CD4-positive, alpha-beta T cell treated with Interleukin-12 subunit alpha and Interleukin-12 subunit beta, for 1 hour (primary cell): ENCODE data around the gene IL4R.

Experiments used
- DNase-seq: peaks from one replicate; pipeline ENCODE4 v3.0.0-alpha.2; 2020

IL4R gene

DNA sequence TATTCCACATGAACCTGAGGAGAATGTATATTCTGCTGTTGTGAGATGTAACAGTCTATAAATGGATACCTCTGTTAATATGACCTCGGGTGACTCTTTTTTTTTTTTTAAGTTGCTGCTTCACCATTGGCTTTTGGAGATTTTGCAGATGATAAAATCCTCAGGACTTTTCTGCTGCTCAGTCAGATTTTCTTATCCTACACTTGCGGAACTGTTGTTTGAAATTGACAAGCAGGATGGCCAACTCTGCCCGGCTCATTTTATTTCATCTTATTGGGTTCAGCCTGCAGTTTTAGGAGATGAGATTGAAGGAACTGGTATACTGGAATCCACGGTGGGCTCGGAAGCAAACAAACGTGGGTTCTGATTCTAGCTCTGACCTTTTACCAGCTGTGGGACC, 19.3 kb downstream of the IL4R start:
- DNase-seq = no peak

DNA sequence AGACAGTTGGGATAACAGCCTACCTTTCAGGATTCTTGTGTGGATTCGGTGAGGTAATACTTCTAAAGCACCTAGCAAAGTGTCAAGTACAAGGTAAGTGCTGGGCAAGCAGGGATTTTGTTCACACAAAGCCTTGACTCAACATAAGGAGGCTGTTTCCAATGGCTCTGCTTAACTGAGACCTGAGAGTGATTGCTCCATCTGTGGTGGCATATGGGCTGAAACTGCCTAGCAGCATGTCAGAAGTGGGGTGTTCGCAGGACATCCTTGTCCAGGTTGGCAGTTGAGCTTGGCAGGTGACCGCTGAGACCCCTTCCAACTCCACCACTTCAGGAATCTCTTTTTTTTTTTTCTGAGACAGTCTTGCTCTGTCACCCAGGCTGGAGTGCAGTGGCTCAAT, 19.8 kb downstream of the IL4R start:
- no peak for DNase-seq

DNA sequence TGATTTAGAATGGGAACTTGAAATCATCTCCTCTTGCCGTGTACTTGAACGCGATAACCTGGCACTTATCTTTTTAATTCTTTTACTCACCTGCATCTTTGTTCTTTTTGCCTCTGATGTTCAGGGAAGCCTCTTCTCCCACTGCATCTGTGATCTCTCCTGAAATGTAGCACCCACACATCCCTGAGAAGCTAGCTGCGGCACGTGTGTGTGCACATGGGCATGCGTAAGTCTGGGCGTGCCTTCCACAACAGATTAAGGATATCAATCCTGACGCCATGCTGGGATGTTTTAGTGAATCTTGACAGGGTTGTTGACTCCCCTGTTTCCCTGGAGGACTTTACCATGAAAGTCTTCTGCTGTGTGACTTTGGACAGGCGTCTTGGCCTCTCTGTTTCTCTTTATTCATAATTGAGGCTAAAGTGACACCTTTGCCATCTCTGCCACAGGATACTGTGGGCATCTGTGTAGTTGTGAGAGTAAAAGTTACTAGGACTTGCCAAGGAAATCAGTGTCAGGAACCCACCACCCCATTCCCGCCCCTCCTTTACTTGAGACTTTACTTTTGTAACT, 20.5 kb downstream of the IL4R start:
- DNase-seq = no peak

DNA sequence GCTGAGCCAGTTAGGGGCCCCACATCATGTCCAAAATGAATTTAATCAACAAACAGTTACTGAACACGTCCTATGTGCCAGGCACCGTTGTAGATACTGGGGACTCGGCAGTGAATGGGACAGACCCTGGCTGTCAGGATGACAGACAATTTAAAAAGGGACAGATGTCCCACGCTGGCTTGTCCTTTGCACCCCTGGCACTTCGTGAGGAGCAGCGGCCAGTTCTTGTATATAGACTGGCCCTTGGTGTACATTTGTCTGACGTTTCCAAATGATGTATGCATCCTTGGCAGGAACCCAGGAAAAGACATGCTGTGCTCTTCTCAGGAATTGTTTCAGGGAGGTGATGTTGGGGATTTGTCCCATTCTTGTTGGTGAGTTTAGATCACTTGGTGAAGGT, 21.1 kb downstream of the IL4R start:
- no peak for DNase-seq

DNA sequence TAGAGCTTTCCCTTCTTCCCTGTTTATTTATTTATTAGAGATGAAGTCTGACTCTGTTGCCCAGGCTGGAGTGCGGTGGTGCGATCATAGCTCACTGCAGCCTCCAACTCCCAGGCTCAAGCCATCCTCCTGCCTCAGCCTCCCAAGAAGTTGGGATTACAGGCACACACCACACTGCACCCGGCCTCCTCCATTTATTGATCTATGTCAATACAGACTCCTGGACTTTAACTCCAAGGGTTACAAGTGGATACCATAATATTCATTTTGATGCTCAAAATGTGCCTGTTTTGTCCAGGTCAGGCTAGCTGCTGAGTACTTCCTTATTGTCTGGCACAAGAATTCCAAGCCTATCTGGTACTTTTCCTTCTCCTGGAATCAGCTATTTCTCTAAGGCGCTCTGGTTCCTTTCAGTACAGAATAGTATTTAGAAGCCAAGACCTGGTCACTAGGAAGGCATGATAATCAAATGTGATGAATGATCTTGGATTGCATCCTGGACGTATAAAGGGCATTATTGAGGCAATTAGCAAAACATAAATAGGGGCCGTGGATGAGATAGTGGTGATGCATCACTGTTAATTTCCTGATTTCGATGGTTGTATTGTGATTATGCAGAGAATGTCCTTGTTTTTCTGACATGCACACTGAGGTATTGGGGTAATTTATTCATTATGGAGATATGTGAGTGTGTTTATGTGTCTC, 21.7 kb downstream of the IL4R start:
- DNase-seq = no peak

DNA sequence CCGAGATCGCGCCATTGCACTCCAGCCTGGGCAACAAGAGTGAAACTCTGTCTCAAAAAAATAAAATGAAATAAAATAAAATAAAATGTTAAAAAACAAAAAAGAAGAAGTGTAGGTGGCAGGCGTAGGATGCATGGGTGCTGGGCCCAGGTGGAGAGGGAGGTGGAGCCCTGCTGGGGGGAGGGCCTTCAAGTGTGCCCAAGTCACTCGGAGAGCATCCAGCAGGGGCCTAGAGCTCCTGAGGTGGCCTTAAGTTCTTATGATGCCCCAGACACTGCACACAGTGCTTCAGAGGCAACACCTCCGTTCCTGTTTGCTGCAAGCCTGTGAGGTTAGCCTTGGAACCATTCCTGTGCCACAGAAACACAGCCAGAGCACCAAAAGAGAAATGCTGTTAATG, 23.2 kb downstream of the IL4R start:
- no peak for DNase-seq

DNA sequence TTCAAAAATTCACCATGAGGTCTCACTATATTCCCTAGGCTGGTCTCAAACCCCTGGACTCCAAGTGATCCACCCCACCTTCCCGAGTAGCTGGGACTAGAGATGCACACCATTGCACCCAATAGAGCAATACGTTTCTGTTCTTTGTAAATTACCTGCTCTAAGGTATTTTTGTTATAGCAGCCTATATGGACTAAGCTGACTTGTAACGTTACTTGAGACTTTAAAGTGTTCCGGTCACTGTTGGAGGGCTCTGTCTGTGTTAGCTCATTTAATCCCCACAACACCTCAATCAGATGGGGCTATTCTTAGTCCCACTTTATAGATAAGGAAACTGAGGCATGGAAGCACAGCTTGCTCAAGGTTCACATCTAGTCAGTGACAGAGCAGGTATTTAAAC, 25.4 kb downstream of the IL4R start:
- DNase-seq = no peak

DNA sequence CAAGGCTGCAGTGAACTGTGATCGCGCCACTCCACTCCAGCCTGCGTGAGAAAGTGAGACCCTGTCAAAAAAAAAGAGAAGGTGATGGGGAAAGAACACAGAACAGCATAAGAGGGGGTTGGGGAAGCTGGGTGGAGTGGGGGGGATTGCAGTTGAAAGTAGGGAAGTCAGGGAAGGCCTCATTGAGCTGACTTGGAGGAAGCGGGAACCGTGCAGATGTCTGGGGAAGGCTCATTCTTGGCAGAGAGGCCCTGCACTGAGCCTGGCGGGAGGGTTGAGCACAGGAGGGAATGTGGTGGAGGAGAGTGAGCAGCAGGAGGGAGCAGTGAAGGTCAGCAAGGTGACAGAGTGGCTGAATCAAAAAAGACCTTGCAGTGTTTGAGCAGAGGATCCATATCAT, 26.9 kb downstream of the IL4R start:
- no peak for DNase-seq

DNA sequence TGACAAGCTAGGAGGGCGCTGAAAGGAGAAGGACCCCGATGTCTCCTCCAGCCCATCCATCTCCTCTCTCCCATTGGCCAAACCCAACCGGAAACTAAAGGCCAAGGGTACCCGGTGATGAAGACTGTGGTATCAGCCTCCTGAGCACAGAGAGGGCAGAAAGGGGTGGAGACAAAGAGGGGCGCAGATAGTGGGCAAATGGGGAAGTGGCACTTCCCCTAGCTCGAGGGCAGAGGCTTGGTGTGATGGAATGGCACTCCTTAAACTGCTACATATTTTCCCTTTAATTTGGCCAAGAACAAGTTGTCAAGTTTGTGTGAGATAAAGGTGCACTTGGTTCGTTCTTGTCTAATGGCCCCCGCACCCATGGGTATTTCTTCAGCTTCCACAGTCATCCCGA, 27.8 kb downstream of the IL4R start:
- DNase-seq = no peak

DNA sequence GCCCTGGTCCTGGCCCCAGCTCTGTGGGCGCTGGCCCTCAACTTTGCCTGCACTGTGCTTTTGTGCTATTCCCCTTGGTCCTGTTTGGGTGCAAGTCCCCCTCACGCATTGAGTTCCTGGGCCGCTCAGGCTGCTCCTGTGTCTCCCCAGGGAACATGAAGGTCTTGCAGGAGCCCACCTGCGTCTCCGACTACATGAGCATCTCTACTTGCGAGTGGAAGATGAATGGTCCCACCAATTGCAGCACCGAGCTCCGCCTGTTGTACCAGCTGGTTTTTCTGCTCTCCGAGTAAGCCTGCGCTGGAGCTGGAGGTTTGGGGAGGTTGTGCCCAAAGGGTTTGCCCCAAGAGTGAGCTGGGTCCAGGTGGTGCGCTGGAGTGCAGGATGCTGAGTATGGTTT, 28.2 kb downstream of the IL4R start:
- no peak for DNase-seq

DNA sequence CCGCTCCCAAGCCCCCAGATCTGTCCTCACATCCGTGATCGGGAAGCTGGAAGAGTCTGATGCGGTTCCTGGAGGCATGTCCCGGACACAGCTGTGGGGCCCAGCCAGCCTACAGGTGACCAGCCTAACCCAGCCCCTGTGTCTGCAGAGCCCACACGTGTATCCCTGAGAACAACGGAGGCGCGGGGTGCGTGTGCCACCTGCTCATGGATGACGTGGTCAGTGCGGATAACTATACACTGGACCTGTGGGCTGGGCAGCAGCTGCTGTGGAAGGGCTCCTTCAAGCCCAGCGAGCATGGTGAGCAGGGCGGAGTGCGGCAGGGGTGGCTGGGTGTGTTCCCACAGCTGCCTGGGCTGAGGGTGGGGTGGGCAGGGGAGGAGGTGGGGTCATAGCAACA, 30.9 kb downstream of the IL4R start:
- DNase-seq = no peak

DNA sequence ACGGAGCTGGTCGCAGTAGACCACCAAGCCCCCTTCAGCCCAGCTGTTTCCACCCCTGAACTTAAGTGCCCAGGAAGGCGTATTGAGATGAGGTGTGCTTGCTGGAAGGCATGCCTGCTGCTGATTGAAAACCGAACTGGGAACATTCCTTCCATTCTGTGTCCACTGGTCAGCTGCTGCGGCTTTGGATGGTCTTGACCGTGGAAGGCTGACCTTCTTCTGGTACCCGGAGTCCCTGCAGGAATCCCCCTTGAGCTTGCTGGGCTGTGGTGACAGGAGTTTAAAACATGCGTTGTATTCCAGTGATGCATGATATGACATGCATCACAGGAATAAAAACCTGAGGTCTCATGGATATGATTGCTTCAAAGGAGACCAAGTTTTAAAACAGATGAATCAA, 31.4 kb downstream of the IL4R start:
- no peak for DNase-seq

DNA sequence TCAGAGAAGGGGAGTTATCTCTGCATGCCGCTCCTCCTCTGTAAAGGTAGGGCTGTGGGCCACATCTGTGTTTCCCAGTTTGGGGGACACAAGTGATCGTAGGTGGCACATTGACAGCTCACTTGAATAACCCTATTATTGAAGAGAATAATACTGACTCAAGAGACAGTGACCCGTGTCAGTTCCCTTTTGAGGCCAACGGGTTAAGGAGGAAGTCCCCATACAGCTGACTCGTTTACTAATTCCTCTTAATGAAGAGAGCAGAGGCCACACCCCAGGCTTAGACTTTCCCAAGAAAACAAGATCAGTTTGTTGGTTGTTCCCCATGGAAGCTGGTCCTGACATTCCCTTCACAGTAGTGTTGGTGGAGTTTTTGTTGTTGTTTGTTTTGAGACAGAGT, 33.0 kb downstream of the IL4R start:
- DNase-seq = no peak

DNA sequence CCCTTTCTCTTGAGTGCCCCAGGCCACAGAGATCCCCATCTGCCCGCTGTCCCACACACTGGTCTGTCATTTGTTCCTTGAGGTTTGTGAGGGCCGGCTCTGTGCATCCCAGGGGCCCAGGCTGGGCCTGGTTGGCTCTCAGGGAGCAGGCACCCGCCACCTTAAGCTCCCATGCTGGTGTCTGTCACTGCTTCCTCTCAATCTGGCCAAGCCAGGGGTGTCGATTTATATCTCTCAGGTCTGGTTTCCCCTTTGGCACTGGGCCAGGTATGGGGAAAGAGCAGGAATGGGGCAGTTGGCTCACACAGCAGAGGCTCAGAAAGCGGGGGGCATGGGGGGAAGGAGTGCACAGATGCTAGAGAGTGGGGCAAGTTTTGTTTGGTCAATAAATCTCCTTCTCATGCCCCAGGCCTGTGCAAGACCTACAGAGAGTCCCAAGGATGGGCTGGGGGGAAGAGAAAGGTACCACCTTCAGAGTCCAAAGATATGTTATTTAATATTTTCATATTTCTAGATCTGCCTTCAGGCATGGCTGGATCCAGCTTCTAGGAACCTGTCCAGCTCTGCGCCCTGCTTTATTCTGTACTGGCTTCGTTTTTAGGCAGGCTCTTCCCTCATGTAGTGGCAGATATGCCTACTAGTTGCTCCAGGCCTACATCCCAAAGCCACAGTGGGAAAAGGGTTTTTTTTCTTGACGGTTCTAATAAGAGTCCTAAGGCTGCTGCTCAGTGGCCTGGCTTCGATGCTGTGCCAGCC, 34.3 kb downstream of the IL4R start:
- no peak for DNase-seq

DNA sequence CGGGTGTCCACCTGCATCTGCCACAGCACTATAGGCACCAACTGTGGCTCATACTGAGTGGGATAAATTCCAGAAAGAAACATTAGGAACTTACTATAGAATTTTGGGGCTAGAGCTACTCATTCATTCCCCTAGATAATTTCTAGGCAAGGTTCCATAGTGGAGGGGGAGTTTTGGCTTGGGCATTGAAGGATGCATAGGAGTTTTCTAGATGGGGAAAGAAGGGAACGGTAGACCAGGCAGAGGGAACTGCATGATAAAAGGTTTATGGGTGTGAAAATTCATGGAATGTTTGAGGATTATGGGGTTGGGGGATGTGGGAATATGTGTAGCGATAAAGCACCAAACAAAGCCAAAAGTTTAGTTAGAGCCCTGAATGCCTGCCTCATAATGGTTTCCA, 35.5 kb downstream of the IL4R start:
- no peak for DNase-seq

DNA sequence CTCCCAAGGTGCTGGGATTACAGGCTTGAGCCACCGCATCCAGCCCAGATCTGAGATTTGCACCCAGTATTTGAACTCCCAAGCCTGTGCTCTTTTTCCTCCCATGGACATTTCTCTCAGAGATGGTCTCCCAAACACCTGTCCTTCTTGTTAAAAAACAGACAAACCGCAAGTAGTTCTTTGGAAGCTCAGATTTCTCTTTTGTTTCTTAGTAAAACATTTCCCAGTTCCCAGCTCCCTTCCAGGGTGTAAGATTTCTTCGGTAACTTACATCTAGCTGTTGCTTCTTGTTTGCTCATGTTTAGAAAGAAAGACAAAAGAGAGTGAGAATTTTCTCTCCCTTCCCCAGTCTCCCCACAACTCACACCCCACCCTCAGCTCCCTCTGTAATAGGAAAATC, 36.2 kb downstream of the IL4R start:
- no peak for DNase-seq

DNA sequence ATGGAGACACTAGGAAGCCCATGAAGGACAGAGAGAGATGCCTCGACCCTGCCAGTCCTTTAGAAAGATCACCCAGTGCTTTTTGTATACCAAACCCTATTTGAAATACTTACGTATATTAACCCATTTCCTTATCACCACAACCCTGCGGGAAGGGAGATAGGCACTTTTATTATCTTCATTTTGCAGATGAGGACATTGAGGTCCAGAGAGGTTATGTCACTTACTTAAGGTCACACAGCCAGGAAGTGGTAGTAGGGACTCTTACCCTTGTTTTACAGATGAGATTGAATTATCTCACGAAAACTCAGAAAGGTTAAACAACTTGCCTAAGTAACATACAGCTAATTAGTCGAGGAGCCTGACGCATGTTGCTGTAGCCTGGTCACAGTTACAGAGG, 38.2 kb downstream of the IL4R start:
- DNase-seq = no peak

DNA sequence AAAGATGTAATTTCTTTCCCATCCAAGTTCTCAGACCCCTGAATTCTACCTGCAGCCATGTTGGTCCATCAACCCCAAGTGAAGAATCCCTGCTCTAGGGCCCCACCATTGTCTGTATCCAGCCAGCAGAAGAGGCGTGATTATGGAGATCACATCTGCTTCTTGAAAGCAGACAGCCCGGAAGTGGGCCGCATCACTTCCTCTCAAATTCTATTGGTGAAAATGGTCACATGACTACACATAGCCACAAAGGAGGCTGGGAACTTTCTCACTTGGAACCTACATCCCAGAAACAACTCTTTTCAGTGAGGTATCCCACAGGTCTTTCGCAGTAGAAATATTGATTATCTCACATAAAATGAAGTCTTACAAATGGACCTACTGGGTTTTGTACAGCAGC, 40.1 kb downstream of the IL4R start:
- DNase-seq = no peak

DNA sequence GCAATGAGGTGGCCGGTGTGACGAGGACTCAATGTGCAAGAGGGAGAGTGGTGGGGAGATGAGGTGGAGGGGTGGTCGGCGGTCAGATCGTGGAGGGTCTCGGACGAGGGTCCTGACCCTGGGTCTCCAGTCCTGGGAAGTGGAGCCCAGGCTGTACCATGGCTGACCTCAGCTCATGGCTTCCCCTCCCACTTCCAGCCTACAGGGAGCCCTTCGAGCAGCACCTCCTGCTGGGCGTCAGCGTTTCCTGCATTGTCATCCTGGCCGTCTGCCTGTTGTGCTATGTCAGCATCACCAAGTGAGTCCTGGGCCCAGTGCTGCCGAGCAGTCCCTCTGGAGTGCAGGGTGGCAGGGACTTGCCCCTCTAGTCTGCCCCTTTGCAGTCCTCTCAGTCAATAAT, 41.8 kb downstream of the IL4R start:
- peak; percentile 32 for DNase-seq

DNA sequence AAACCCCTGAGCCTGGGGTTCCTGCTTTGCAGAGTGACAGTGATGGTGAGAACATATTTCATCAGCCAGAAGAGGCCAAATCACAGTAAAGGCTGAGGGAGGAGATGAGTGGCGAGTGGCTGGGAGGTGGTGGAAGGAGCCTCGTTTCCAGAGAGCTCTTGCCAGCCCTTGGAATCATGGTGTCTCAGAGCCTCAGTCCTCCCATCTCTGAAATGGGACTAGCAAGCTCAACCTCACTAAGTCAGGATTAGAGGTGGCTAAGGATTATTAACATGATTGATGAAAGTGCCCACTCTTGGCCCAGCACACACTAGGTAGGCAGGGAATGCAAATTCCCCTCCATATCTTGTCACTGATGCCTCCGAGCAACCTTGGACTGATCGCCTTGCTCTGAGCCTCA, 43.0 kb downstream of the IL4R start:
- no peak for DNase-seq

DNA sequence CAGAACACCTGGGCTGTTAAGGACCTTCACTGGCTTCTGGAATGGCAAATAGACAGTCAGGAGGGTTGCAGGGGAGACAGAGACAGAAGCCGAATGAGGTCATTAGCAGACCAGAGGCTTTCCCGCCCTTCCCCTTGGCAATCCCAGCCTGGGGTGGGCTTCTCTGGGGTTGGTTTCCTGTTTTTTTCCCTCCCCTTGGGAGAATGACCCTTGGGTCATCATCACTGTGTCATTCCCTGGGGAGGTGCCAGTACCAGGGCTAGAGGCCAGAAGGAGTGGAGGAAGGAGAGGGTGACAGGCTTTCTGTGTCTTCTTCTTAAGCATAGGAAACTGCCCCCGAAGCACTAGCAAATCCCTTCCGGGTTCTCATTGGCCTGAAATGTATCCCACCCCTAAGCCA, 45.3 kb downstream of the IL4R start:
- no peak for DNase-seq

DNA sequence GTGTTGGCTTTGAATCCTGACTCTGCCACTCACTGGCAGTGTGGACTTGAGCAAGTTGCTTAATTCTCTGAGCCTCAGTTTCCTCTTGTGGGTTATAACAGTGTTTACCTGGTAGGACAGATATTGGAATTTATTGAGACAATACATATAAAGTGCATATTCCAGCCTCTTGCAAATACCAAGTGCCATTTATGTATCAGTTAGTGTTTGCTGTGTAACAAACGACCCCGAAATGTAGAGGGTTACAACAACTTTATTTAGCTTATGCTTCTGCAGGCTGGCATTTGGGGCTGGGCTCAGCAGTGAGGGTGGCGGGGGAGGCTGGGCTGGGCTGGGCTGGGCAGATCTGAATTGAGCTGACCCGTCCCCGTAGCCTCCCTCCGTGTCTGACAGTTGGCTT, 45.8 kb downstream of the IL4R start:
- no peak for DNase-seq

DNA sequence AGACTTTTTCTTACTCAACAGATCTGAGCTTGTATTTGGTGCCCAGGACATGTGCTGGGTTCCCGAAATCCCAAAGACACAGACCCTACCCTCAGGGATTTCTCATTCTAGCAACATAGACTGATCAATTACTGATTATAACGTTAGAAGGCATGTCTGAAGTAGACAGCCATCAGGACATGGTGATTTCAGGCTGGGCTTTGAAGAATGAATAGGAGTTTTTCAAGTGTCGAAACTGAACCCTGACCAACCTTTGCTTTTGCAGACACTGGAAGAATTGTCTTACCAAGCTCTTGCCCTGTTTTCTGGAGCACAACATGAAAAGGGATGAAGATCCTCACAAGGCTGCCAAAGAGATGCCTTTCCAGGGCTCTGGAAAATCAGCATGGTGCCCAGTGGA, 48.2 kb downstream of the IL4R start:
- DNase-seq = no peak

DNA sequence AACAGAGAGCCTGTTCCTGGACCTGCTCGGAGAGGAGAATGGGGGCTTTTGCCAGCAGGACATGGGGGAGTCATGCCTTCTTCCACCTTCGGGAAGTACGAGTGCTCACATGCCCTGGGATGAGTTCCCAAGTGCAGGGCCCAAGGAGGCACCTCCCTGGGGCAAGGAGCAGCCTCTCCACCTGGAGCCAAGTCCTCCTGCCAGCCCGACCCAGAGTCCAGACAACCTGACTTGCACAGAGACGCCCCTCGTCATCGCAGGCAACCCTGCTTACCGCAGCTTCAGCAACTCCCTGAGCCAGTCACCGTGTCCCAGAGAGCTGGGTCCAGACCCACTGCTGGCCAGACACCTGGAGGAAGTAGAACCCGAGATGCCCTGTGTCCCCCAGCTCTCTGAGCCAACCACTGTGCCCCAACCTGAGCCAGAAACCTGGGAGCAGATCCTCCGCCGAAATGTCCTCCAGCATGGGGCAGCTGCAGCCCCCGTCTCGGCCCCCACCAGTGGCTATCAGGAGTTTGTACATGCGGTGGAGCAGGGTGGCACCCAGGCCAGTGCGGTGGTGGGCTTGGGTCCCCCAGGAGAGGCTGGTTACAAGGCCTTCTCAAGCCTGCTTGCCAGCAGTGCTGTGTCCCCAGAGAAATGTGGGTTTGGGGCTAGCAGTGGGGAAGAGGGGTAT, 48.9 kb downstream of the IL4R start:
- DNase-seq = no peak
